Measurements from ENCODE around the gene CD19. TPM values are rescaled to one million over a fixed set of nuclear protein-coding genes. Genes with fewer than 3 reads are reported as not detected.
"Not testable (repeated sequence)": the region's sequence is repeated elsewhere in the genome, so short reads cannot be mapped to it uniquely, and the experiment has no call there.

The CD19 gene
- total RNA-seq, 1 experiment from 2014 or later: not detected

DNA sequence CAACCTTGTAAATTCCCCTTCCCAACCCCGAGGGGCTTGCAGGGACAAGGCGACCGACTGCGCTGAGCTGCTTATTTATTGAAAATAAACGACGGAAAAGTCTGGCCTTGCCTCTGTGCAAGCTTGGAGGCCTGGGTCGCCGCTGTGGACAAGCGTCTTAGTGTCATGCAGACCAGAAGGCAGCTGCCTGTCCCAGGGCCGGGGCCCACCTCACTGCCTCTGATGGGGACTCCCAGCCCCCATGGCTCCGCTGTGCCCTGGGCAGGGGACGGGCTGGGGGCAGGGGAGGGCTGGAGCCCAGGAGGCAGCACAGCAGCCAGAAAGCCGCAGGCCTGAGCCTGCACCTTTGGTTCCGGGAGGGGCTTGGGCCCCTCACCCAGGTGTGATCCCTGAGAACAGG, 27.4 kb upstream of the CD19 start:
- in situ Hi-C loops (cut with HindIII; ENCODE audit: low pct_unique_long_range_greater_than_20kb, low sequenced_read_pairs): no loop called here
- DNase-seq (ENCODE audit: low read depth, low spot score): no peak

GRCh38 chr16:28904828-28905227, 26.9 kb upstream of the CD19 start:
- in situ Hi-C loops (cut with HindIII; ENCODE audit: low pct_unique_long_range_greater_than_20kb, low sequenced_read_pairs): no loop called here
- no peak for DNase-seq (ENCODE audit: low read depth, low spot score)

- in situ Hi-C loops (cut with HindIII; ENCODE audit: low pct_unique_long_range_greater_than_20kb, low sequenced_read_pairs): no loop called here
- no peak for DNase-seq (ENCODE audit: low read depth, low spot score)
Observed at GRCh38 chr16:28905229-28905754, 26.5 kb upstream of the CD19 start.

GRCh38 chr16:28905800-28906372, 25.9 kb upstream of the CD19 start:
- in situ Hi-C loops (cut with HindIII; ENCODE audit: low pct_unique_long_range_greater_than_20kb, low sequenced_read_pairs): no loop called here

DNA sequence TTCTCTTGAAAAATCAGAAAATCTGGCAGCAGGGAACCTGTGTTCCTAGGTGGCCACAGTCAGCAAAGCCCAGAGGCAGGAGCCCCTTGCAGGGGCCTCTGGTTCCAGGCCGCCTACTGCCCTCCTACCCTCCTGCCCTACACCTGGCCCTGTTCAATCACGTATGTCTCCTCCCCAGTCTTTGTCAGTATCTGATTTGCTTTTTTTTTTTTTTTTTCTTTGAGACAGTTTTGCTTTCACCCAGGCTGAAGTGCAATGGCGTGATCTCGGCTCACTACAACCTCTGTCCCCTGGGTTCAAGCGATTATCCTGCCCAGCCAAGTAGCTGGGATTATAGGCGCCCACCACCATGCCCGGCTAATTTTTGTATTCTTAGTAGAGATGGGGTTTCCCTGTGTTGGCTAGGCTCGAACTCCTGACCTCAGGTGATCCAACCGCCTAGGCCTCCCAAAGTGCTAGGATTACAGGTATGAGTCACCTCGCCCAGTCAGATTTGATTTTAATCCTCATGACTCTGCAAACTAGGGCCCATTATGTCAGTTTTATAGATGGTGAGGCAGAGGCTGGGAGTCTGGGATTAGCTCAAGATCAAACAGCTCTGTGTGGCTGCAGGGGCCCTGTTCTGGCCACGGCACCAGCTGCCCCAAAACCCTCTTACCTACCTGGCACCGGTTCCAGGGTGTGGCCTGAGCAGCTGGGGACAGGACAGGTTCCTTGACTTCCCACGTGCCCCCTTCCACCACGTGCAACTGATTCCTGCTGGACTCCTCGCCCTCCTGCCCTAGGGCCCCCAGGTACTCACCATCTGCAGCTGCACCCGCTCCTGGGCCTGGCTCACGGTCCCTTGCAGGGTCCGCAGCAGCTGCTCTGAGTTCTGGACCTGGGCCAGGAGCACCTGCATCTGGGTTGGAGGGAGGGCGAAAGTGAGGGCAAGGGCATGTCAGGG, 21.4 kb upstream of the CD19 start:
- DNase-seq (ENCODE audit: low read depth, low spot score): no peak
- in situ Hi-C loops (cut with HindIII; ENCODE audit: low pct_unique_long_range_greater_than_20kb, low sequenced_read_pairs): no loop called here

More at GRCh38 chr16:28905800-28906372, 25.9 kb upstream of the CD19 start:
- DNase-seq (ENCODE audit: low read depth, low spot score): no peak

GRCh38 chr16:28912558-28912957, 19.2 kb upstream of the CD19 start:
- DNase-seq (ENCODE audit: low read depth, low spot score): no peak
- in situ Hi-C loops (cut with HindIII; ENCODE audit: low pct_unique_long_range_greater_than_20kb, low sequenced_read_pairs): no loop called here

GRCh38 chr16:28913946-28914724, 17.6 kb upstream of the CD19 start:
- in situ Hi-C loops (cut with HindIII; ENCODE audit: low pct_unique_long_range_greater_than_20kb, low sequenced_read_pairs): no loop called here
- DNase-seq (ENCODE audit: low read depth, low spot score): no peak

- in situ Hi-C loops (cut with HindIII; ENCODE audit: low pct_unique_long_range_greater_than_20kb, low sequenced_read_pairs): no loop called here
- no peak for DNase-seq (ENCODE audit: low read depth, low spot score)
Observed at GRCh38 chr16:28915181-28915580, 16.6 kb upstream of the CD19 start.

DNA sequence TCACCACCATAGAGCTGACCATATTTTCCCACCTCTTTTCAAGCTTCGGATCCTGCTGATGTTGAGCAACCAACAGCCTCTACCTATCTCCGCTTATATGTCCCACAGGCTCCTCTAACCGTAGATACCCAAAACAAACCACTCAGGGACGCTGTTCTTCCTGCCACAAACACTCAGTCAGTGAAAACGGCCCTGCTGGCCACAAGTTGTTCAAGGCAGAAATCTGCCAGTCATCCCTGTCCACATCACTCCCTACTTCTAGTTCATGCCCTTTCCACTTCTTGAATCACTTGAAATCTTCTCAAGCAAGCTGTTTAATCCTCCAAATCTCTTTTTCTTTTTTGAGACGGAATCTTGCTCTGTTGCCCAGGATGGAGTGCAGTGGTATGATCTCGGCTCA, 14.7 kb upstream of the CD19 start:
- in situ Hi-C loops (cut with HindIII; ENCODE audit: low pct_unique_long_range_greater_than_20kb, low sequenced_read_pairs): no loop called here

DNA sequence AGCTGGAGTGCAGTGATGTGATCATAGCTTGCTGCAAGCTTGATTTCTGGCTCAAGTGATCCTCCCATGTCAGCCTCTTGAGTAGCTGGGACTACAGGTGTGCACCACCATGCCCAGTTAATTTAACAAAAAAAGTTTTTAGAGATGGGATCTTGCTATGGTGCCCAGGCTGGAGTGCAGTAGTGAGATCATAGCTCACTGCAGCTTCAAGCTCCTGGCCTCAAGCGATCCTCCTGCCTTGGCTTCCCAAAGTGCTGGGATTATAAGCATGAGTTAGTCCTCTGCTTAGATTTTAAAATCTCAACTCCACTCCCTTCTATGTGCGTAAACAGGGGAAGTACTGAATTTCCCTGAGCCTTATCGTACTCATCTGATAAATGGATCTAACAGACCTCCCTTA, 13.1 kb upstream of the CD19 start:
- in situ Hi-C loops (cut with HindIII; ENCODE audit: low pct_unique_long_range_greater_than_20kb, low sequenced_read_pairs): no loop called here
- DNase-seq (ENCODE audit: low read depth, low spot score): no peak

More for the DNA sequence above, 14.7 kb upstream of the CD19 start:
- DNase-seq (ENCODE audit: low read depth, low spot score): peak; percentile 17

- no peak for DNase-seq (ENCODE audit: low read depth, low spot score)
- in situ Hi-C loops (cut with HindIII; ENCODE audit: low pct_unique_long_range_greater_than_20kb, low sequenced_read_pairs): no loop called here
Observed at GRCh38 chr16:28923231-28923587, 8.6 kb upstream of the CD19 start.

DNA sequence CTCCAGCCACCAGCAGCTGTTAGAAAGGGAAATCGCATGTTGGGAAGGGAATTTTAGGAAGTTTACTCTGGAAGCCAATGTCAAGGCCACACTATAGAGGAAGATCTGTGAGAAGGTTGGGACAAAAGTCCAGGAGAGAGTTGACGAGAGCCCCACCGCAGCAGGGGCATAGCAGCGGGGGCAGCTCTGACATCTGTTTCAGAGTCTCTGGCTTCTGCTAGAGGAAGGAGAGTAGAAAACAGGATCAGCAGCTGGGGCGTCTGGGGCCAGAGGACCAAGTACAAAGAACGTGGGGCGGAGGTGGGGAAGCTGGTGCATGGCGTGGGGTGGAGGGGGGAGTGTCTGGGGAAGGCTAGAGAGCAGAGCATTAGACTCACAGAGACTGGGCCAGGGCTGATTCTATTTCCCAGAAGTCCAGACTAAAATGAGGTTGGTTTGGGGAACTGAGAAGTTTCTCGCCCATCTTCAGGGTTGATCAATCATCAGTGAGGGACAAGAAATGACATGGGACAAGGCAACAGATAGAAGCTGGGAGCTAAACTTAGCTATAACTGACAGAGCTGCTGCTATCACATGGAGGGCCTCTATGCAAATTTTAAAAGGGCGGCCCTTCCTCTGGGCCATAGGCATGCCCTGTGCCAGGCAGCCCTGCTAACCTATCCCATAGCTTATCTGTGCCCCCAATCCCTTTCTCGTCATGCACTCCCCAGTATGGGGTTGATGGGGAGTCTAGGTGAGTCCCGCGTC, 7.9 kb upstream of the CD19 start:
- no peak for DNase-seq (ENCODE audit: low read depth, low spot score)
- in situ Hi-C loops (cut with HindIII; ENCODE audit: low pct_unique_long_range_greater_than_20kb, low sequenced_read_pairs): no loop called here

DNA sequence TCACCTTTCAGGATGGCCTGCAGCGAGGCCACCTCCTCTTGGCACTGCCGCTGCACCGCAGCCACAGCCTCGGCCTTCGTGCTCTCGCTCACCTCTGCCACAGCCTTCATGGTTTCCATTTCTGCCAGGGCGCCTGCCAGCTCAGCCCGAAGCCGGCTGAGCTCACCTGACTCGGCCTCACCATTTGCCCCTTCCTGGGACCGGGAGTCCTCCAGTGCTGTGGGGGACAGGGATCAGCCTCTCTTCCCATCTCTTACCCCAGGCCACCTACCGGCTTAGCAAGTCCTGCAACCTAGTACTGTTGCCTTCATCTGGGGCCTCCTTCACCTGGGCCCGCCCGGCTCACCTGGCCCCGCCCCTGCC, 7.4 kb upstream of the CD19 start:
- in situ Hi-C loops (cut with HindIII; ENCODE audit: low pct_unique_long_range_greater_than_20kb, low sequenced_read_pairs): no loop called here
- DNase-seq (ENCODE audit: low read depth, low spot score): no peak

GRCh38 chr16:28924762-28925385, 6.9 kb upstream of the CD19 start, which contains the start of gene RABEP2:
Gene RABEP2 (minus strand): TSS chr16:28925238. CDS start chr16:28925163, 75 bp downstream.
- in situ Hi-C loops (cut with HindIII; ENCODE audit: low pct_unique_long_range_greater_than_20kb, low sequenced_read_pairs): no loop called here
- peak; percentile 89 for DNase-seq (ENCODE audit: low read depth, low spot score)

DNA sequence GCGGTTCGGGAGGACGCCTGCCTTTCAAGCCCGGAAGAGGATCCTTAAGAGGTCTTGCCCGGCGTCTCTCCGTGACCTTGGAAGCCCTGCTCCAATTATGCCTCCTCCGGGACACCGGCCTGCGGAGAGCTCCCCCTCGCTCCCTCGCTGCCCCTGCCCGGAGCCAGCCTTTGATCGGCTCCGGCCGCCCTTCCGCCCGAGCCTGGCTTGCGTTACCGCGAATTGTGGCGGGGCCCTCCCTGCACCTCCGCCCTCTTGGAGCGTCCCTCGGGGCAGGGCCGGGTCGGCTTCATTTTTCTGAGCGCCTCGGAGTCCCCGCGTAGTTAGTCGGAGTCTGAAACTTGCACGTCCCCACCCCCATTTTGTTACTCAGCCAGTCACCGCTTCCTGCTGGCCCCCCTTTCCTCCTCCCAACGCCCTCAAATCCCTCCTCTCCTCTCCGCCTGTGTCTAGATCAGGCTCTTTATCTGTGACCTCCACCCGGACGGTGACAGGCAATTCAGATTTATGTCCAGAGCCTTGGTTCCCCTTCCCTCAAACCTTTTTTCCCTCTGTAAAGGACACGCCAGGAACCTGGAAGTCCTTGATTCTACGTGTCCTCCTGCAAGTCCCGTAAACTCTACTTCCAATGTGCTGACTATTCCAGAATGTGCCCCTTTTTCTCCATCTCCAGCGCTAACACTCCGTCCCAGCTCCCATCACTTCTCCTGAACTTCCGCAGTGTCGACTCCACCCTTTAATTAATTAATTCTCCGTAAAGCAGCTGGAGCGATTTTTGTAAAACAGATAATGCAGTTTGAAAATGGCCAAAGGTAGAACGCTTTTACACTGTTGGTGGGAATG, 6.2 kb upstream of the CD19 start:
- in situ Hi-C loops (cut with HindIII; ENCODE audit: low pct_unique_long_range_greater_than_20kb, low sequenced_read_pairs): no loop called here

GRCh38 chr16:28926284-28926683, 5.5 kb upstream of the CD19 start:
- in situ Hi-C loops (cut with HindIII; ENCODE audit: low pct_unique_long_range_greater_than_20kb, low sequenced_read_pairs): not testable (repeated sequence)

More for the DNA sequence above, 6.2 kb upstream of the CD19 start:
- DNase-seq (ENCODE audit: low read depth, low spot score): peak; percentile 65

More at GRCh38 chr16:28926284-28926683, 5.5 kb upstream of the CD19 start:
- DNase-seq (ENCODE audit: low read depth, low spot score): not testable (repeated sequence)

Measured in SK-MEL-5 (cell line).